ENCODE measurements around the gene EVA1A. TPM values are rescaled to one million over a fixed set of nuclear protein-coding genes. Genes with fewer than 3 reads are reported as not detected.
A peak's percentile ranks its signal among the peaks of the same experiment; 100 is the strongest.

The EVA1A gene
- total RNA-seq, 1 donor from 2014 or later: 19.0 TPM

DNA sequence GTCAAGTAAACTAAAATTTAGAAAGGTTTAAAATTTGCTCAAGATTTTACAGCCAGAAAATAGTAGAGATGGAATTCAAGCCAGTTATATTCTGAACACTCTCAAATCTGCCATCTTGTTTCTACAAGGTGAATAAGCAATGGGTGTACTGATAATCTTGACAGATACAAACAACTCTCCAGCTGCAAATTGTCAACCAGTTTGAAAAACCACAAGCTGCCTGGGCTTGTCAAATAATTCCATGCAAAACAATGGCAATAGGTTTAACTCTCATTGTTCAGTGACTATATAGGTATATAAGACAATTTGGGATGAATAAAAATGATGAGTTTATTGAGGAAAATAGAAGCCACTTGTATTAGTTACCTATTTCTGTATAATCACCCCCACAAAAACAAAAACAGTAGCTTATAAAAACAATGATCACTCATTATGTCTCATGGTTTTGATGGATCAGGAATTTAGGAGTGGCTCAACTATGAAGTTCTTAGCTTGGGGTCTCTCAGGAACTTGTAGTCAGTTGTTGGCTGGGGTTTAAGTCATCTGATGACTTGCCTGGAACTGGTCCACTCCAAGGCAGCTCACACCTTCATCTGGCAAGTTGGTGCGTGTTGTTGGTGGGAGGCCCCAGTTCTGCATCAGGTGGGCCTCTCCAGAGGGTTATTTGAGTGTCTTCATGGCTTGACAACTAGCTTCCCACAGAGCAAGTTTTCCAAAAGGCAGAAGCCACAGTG is 12.6 kb upstream of the EVA1A start:
- Histone ChIP-seq H3K4me2 (ENCODE audit: low read length) (no peak overlapping the region), H3K36me3 (ENCODE audit: insufficient read depth, low read length) (no peaks in the 10 kb centered on the region), H3K79me2 (ENCODE audit: insufficient read depth, low read length) (no peaks in the 10 kb centered on the region), H3K4me3 (ENCODE audit: insufficient read depth, low read depth, low read length) (no peak overlapping the region), H3K27me3 (ENCODE audit: insufficient read depth, low read length) (no peaks in the 10 kb centered on the region), H2AFZ (ENCODE audit: low read depth, low read length) (no peak overlapping the region), H3K9ac (ENCODE audit: low read length) (no peak overlapping the region), H4K20me1 (ENCODE audit: insufficient read depth, low read length) (no peaks in the 10 kb centered on the region), H3K9me3 (ENCODE audit: insufficient read depth, low read depth, low read length) (no peaks in the 10 kb centered on the region), H3K4me1 (ENCODE audit: insufficient read depth, low read length) (peaks cover 20% of the 10 kb centered on the region), H3K27ac (ENCODE audit: low read depth, low read length) (no peak overlapping the region)
- Mint-ChIP-seq H3K4me3 (ENCODE audit: unreplicated experiment) (no peak overlapping the region), H3K4me1 (ENCODE audit: low read depth, unreplicated experiment) (peaks cover 35% of the 10 kb centered on the region), H3K36me3 (ENCODE audit: low read depth, unreplicated experiment) (no peaks in the 10 kb centered on the region), H3K27ac (ENCODE audit: unreplicated experiment) (no peak overlapping the region), H3K9me3 (ENCODE audit: unreplicated experiment) (peaks cover 2% of the 10 kb centered on the region), H3K27me3 (ENCODE audit: low read depth, unreplicated experiment) (no peaks in the 10 kb centered on the region)
- no peak for TF ChIP-seq EZH2 (IDR thresholded peaks at IDR 0.05; ENCODE audit: insufficient read depth, low read length)
- TF ChIP-seq, protein P1, sequence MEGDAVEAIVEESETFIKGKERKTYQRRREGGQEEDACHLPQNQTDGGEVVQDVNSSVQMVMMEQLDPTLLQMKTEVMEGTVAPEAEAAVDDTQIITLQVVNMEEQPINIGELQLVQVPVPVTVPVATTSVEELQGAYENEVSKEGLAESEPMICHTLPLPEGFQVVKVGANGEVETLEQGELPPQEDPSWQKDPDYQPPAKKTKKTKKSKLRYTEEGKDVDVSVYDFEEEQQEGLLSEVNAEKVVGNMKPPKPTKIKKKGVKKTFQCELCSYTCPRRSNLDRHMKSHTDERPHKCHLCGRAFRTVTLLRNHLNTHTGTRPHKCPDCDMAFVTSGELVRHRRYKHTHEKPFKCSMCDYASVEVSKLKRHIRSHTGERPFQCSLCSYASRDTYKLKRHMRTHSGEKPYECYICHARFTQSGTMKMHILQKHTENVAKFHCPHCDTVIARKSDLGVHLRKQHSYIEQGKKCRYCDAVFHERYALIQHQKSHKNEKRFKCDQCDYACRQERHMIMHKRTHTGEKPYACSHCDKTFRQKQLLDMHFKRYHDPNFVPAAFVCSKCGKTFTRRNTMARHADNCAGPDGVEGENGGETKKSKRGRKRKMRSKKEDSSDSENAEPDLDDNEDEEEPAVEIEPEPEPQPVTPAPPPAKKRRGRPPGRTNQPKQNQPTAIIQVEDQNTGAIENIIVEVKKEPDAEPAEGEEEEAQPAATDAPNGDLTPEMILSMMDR (IDR thresholded peaks at IDR 0.05; ENCODE audit: insufficient read depth, low read depth, low read length): no peak
- no peak for DNase-seq (ENCODE audit: low read depth)
- no peak for FAIRE-seq

- H3K9me3 Mint-ChIP-seq (ENCODE audit: unreplicated experiment): peaks cover 2% of the 10 kb centered on the region
- FAIRE-seq (peak; percentile 43), DNase-seq (ENCODE audit: low read depth) (peak; percentile 39)
- peak overlapping the region; percentile 29 for H3K4me2 ChIP-seq (ENCODE audit: low read length)
- H3K9ac ChIP-seq (ENCODE audit: low read length): no peak overlapping the region
- H3K27me3 Mint-ChIP-seq (ENCODE audit: low read depth, unreplicated experiment): no peaks in the 10 kb centered on the region
- H3K9me3 ChIP-seq (ENCODE audit: insufficient read depth, low read depth, low read length): no peaks in the 10 kb centered on the region
- no peak overlapping the region for H3K4me3 Mint-ChIP-seq (ENCODE audit: unreplicated experiment)
- no peaks in the 10 kb centered on the region for H3K27me3 ChIP-seq (ENCODE audit: insufficient read depth, low read length)
- H3K36me3 Mint-ChIP-seq (ENCODE audit: low read depth, unreplicated experiment): no peaks in the 10 kb centered on the region
- no peaks in the 10 kb centered on the region for H3K79me2 ChIP-seq (ENCODE audit: insufficient read depth, low read length)
- H3K27ac ChIP-seq (ENCODE audit: low read depth, low read length): no peak overlapping the region
- peak overlapping the region; percentile 45 for H3K27ac Mint-ChIP-seq (ENCODE audit: unreplicated experiment)
- H2AFZ ChIP-seq (ENCODE audit: low read depth, low read length): no peak overlapping the region
- H3K4me3 ChIP-seq (ENCODE audit: insufficient read depth, low read depth, low read length): no peak overlapping the region
- no peaks in the 10 kb centered on the region for H4K20me1 ChIP-seq (ENCODE audit: insufficient read depth, low read length)
- H3K36me3 ChIP-seq (ENCODE audit: insufficient read depth, low read length): no peaks in the 10 kb centered on the region
- TF ChIP-seq EZH2 (IDR thresholded peaks at IDR 0.05; ENCODE audit: insufficient read depth, low read length): no peak
- TF ChIP-seq, protein P1 (IDR thresholded peaks at IDR 0.05; ENCODE audit: insufficient read depth, low read depth, low read length): no peak
- peaks cover 20% of the 10 kb centered on the region for H3K4me1 ChIP-seq (ENCODE audit: insufficient read depth, low read length)
- H3K4me1 Mint-ChIP-seq (ENCODE audit: low read depth, unreplicated experiment): peaks cover 35% of the 10 kb centered on the region
Measured at GRCh38 chr2:75571730-75572430, 11.1 kb upstream of the EVA1A start.
